IMR-90 (cell line): ENCODE measurements around the gene DOCK4. TPM values are rescaled to one million over a fixed set of nuclear protein-coding genes. Genes with fewer than 3 reads are reported as not detected.

Experiments
- ATAC-seq: fragments of 200-7000 bp; cut with Tn5 transposase; 2 replicates; pipeline ENCODE4 v1.9.1; 2020; ENCODE audit warnings: low read depth, mild to moderate bottlenecking, moderate library complexity
- BruUV-seq: library from RNA; stranded (reverse); fragments of 400-500 nt; replicated peaks from 2 replicates; lab custom pipeline; 2021; lab: Mats Ljungman, UMichigan
- CTCF ChIA-PET: fragments of 300-600 bp; formaldehyde crosslinking; extraction: SDS; loops from one replicate; lab custom pipeline; 2021; ENCODE audit warnings: antibody characterized with exemption; lab: Yijun Ruan, JAX
- POLR2A ChIA-PET: fragments of 300-600 bp; sonication (Branson Sonifier 250); formaldehyde crosslinking; loops from one replicate; lab custom pipeline; 2022; ENCODE audit warnings: antibody characterized with exemption; ENCODE audit not compliant: unreplicated experiment; lab: Charles Lee
- DNase-seq: peaks from one replicate; pipeline ENCODE4 v3.0.0; 2013
- H2AFZ ChIP-seq: replicated peaks from 2 replicates; pipeline ENCODE3; 2013; ENCODE audit warnings: low read length, mild to moderate bottlenecking; ENCODE audit not compliant: poor library complexity
- H2AK5ac ChIP-seq: 2 replicates; pipeline ENCODE4 v1.6.1; 2013; ENCODE audit warnings: low read depth, low read length, inconsistent platforms
- H2AK9ac ChIP-seq: replicated peaks from 2 replicates; pipeline ENCODE3; 2013; ENCODE audit warnings: mild to moderate bottlenecking, low read depth, low read length, moderate library complexity; ENCODE audit not compliant: poor library complexity
- H2BK120ac ChIP-seq: 2 replicates; pipeline ENCODE4 v1.6.1; 2013; ENCODE audit warnings: low read depth, low read length, inconsistent platforms
- H2BK15ac ChIP-seq: 3 replicates; pipeline ENCODE4 v1.6.1; 2013; ENCODE audit warnings: low read depth, low read length, inconsistent platforms
- H2BK20ac ChIP-seq: 2 replicates; pipeline ENCODE4 v1.6.1; 2013; ENCODE audit warnings: low read depth, mild to moderate bottlenecking, inconsistent platforms, low read length, moderate library complexity
- H2BK5ac ChIP-seq: 2 replicates; pipeline ENCODE4 v1.6.1; 2013; ENCODE audit warnings: mild to moderate bottlenecking, low read depth, low read length, inconsistent platforms; ENCODE audit not compliant: poor library complexity, severe bottlenecking
- H3K14ac ChIP-seq: replicated peaks from 2 replicates; pipeline ENCODE4 v1.6.1; 2013; ENCODE audit warnings: low read depth, low read length, inconsistent platforms
- H3K18ac ChIP-seq: 2 replicates; pipeline ENCODE4 v1.6.1; 2013; ENCODE audit warnings: low read depth, low read length, control low read depth
- H3K23ac ChIP-seq: 2 replicates; pipeline ENCODE4 v1.6.1; 2013; ENCODE audit warnings: low read depth, low read length, inconsistent platforms
- H3K27ac ChIP-seq: 2 replicates; pipeline ENCODE4 v1.5.1; 2013; ENCODE audit warnings: mild to moderate bottlenecking, control low read depth, low read length; ENCODE audit not compliant: insufficient read depth
- H3K27me3 ChIP-seq: 2 replicates; pipeline ENCODE4 v1.6.1; 2013; ENCODE audit warnings: low read length; ENCODE audit not compliant: control insufficient read depth, insufficient read depth
- H3K36me3 ChIP-seq: 2 replicates; pipeline ENCODE4 v1.6.1; 2013; ENCODE audit warnings: low read length, mixed read lengths; ENCODE audit not compliant: control insufficient read depth, insufficient read depth
- H3K4ac ChIP-seq: 2 replicates; pipeline ENCODE4 v1.6.1; 2013; ENCODE audit warnings: low read depth, low read length, inconsistent platforms
- H3K4me1 ChIP-seq: 2 replicates; pipeline ENCODE4 v1.6.1; 2013; ENCODE audit warnings: low read length, mixed read lengths; ENCODE audit not compliant: control insufficient read depth, insufficient read depth
- H3K4me2 ChIP-seq: 2 replicates; pipeline ENCODE4 v1.6.1; 2013; ENCODE audit warnings: low read depth, mild to moderate bottlenecking, control low read depth, low read length, moderate library complexity
- H3K4me3 ChIP-seq: 2 replicates; pipeline ENCODE4 v1.5.1; 2013; ENCODE audit warnings: low read depth, mild to moderate bottlenecking, control low read depth, low read length, moderate library complexity; ENCODE audit not compliant: insufficient read depth
- H3K56ac ChIP-seq: 2 replicates; pipeline ENCODE4 v1.6.1; 2013; ENCODE audit warnings: low read length, inconsistent platforms; ENCODE audit not compliant: insufficient read depth; ENCODE audit errors: extremely low read depth
- H3K79me1 ChIP-seq, 2 experiments: 2 replicates each; pipeline ENCODE4 v1.6.1; 2013; ENCODE audit warnings: low read length in 2 of 2, inconsistent platforms in 1 of 2, low read depth in 1 of 2
- H3K9ac ChIP-seq: 2 replicates; pipeline ENCODE4 v1.6.1; 2013; ENCODE audit warnings: low read depth, low read length, control low read depth
- H3K9me1 ChIP-seq: 2 replicates; pipeline ENCODE4 v1.6.1; 2013; ENCODE audit warnings: low read length, inconsistent platforms; ENCODE audit not compliant: insufficient read depth
- H3K9me3 ChIP-seq: 2 replicates; pipeline ENCODE4 v1.6.1; 2013; ENCODE audit warnings: low read length; ENCODE audit not compliant: control insufficient read depth, insufficient read depth
- H4K20me1 ChIP-seq: 2 replicates; pipeline ENCODE4 v1.6.1; 2013; ENCODE audit warnings: low read length, inconsistent platforms; ENCODE audit not compliant: insufficient read depth
- H4K5ac ChIP-seq: 2 replicates; pipeline ENCODE4 v1.6.1; 2013; ENCODE audit warnings: mild to moderate bottlenecking, low read depth, low read length, control low read depth
- H4K8ac ChIP-seq, 2 experiments: 2 replicates each; pipeline ENCODE4 v1.6.1; 2013; ENCODE audit warnings: low read depth in 2 of 2, low read length in 2 of 2, control low read depth in 1 of 2, inconsistent platforms in 1 of 2
- H4K91ac ChIP-seq: 2 replicates; pipeline ENCODE4 v1.6.1; 2013; ENCODE audit warnings: low read depth, low read length, inconsistent platforms; ENCODE audit not compliant: insufficient read depth
- BHLHE40 ChIP-seq: fragments of 150-350 bp; IDR thresholded peaks from 2 replicates; pipeline ENCODE4 v1.6.1; 2016; ENCODE audit warnings: mild to moderate bottlenecking, low read depth, low read length
- CEBPB ChIP-seq: IDR thresholded peaks from 2 replicates; pipeline ENCODE4 v1.6.1; 2012; ENCODE audit warnings: low read depth, low read length, improper control_type of control experiment
- FOS ChIP-seq: fragments of 150-350 bp; IDR thresholded peaks from 2 replicates; pipeline ENCODE4 v1.6.1; 2016; ENCODE audit warnings: low read depth, low read length
- MAZ ChIP-seq: IDR thresholded peaks from 2 replicates; pipeline ENCODE4 v1.6.1; 2012; ENCODE audit warnings: low read depth, mild to moderate bottlenecking, low read length, improper control_type of control experiment, moderate library complexity, borderline replicate concordance
- MXI1 ChIP-seq: IDR thresholded peaks from 2 replicates; pipeline ENCODE4 v1.6.1; 2012; ENCODE audit warnings: low read depth, mild to moderate bottlenecking, low read length, moderate library complexity, borderline replicate concordance
- NFE2L2 ChIP-seq: fragments of 150-350 bp; IDR thresholded peaks from 2 replicates; pipeline ENCODE4 v1.6.1; 2016; ENCODE audit warnings: low read depth, mild to moderate bottlenecking, low read length
- RCOR1 ChIP-seq: IDR thresholded peaks from 2 replicates; pipeline ENCODE4 v1.6.1; 2012; ENCODE audit warnings: mild to moderate bottlenecking, low read length, improper control_type of control experiment; ENCODE audit not compliant: insufficient replicate concordance
- USF2 ChIP-seq: fragments of 150-350 bp; IDR thresholded peaks from 2 replicates; pipeline ENCODE4 v1.6.1; 2017; ENCODE audit warnings: mild to moderate bottlenecking, antibody characterized with exemption, low read length, low read depth
- WGBS, 2 experiments: methylation state at CpG; one replicate each; pipeline versions ENCODE4 v1.1.5 to v1.1.7; 2013; ENCODE audit warnings: missing lambda C conversion rate in 2 of 2; ENCODE audit not compliant: insufficient read length in 1 of 2; ENCODE audit errors: extremely low coverage in 2 of 2; 5-methylcytosine and 5-hydroxymethylcytosine counted together
- dilution Hi-C: fragments of 300-500 bp; cut with HindIII; formaldehyde crosslinking; loops from one replicate; pipeline ENCODE4 v1.14.3; 2018; ENCODE audit warnings: low sequenced_read_pairs; ENCODE audit not compliant: unreplicated experiment
- in situ Hi-C: fragments of 300-500 bp; cut with MboI; formaldehyde crosslinking; loops from 3 replicates; pipeline ENCODE4 v1.14.3; 2019; ENCODE audit warnings: low sequenced_read_pairs, inconsistent platforms, mixed read lengths
- intact Hi-C: fragments of 100-400 bp; cut with micrococcal nuclease; formaldehyde crosslinking; loops from 2 replicates; pipeline ENCODE4 v1.10.0; 2022
- polyA plus RNA-seq, 3 experiments: library from polyadenylated mRNA; depleted of rRNA; stranded (reverse); fragments of >200 nt; gene quantifications; 2 replicates each; pipeline ENCODE4 v1.2.3, GENCODE V29; 2012; ENCODE audit warnings: low replicate concordance in 1 of 3
- total RNA-seq: library from RNA; depleted of rRNA; stranded (reverse); fragments of >200 nt; gene quantifications from 2 replicates; pipeline ENCODE4 v1.2.3, GENCODE V29; 2012

DOCK4 gene
- total and polyA plus RNA-seq, 2 of the 4 experiments (the other 2 are of a cell fraction): 4.4 to 12.2 TPM

- Histone ChIP-seq H4K8ac (no peak overlapping the region), H2AK9ac (no peak overlapping the region), H3K27me3 (no peaks in the 10 kb centered on the region), H3K4me2 (no peak overlapping the region; the same call in 1 of the 2 replicates), H3K27ac (no peak overlapping the region), H3K36me3 (peaks cover 8% of the 10 kb centered on the region), H3K18ac (no peak overlapping the region), H4K20me1 (no peaks in the 10 kb centered on the region), H3K14ac (no peak overlapping the region), H2AFZ (no peak overlapping the region), H2BK5ac (no peak overlapping the region), H3K4ac (no peak overlapping the region), H2BK15ac (no peak overlapping the region), H3K56ac (no peak overlapping the region), H4K5ac (no peak overlapping the region), H2BK120ac (no peak overlapping the region), H2AK5ac (no peak overlapping the region), H4K91ac (no peak overlapping the region), H3K79me1 (no peaks in the 10 kb centered on the region), H3K4me3 (no peak overlapping the region), H3K23ac (no peak overlapping the region), H3K4me1 (peaks cover under 1% of the 10 kb centered on the region; the same call in 1 of the 2 replicates), H2BK20ac (no peak overlapping the region), H3K9me3 (no peaks in the 10 kb centered on the region), H3K9ac (no peak overlapping the region), H3K9me1 (no peaks in the 10 kb centered on the region)
- DNase-seq: peak; percentile 26
- ChIA-PET CTCF (interaction anchor here (1.8 kb wide), 1 partner anchor 11 kb away, joined by 5 read pairs; no protein-coding TSS in a partner anchor), POLR2A (no interaction called here)
- in situ Hi-C loops: no loop called here
- dilution Hi-C loops: no loop called here
- intact Hi-C loops: no loop called here
- TF ChIP-seq MAZ: no peak
- no peak for TF ChIP-seq FOS
- TF ChIP-seq BHLHE40: no peak
- TF ChIP-seq USF2: no peak
- no peak for TF ChIP-seq CEBPB
- TF ChIP-seq NFE2L2: no peak
- TF ChIP-seq RCOR1: no peak
- no peak for TF ChIP-seq MXI1
- BruUV-seq: no TSS peak
- no CpG with 5 or more reads among the region's 4 CpGs for WGBS, 2 experiments
- ATAC-seq: peak; percentile 72
Measured at GRCh38 chr7:111992601-111993000, 213.6 kb downstream of the DOCK4 start.
